ENCODE results near the gene METTL24. TPM values are rescaled to one million over a fixed set of nuclear protein-coding genes. Genes with fewer than 3 reads are reported as not detected.
"Not testable (repeated sequence)": the region's sequence is repeated elsewhere in the genome, so short reads cannot be mapped to it uniquely, and the experiment has no call there.

The METTL24 gene
- total RNA-seq, 6 experiments from 2014 or later: not detected

GRCh38 chr6:110246900-110247546 is 111.1 kb downstream of the METTL24 start:
- no peak for DNase-seq
- Mint-ChIP-seq H3K4me3 (no peak overlapping the region), H3K36me3 (ENCODE audit: low read depth) (no peaks in the 10 kb centered on the region), H3K9me3 (no peaks in the 10 kb centered on the region), H3K27ac (no peak overlapping the region), H3K27me3 (ENCODE audit: insufficient read depth) (peaks cover 5% of the 10 kb centered on the region), H3K4me1 (ENCODE audit: low read depth) (no peaks in the 10 kb centered on the region)
- TF ChIP-seq, protein P1, sequence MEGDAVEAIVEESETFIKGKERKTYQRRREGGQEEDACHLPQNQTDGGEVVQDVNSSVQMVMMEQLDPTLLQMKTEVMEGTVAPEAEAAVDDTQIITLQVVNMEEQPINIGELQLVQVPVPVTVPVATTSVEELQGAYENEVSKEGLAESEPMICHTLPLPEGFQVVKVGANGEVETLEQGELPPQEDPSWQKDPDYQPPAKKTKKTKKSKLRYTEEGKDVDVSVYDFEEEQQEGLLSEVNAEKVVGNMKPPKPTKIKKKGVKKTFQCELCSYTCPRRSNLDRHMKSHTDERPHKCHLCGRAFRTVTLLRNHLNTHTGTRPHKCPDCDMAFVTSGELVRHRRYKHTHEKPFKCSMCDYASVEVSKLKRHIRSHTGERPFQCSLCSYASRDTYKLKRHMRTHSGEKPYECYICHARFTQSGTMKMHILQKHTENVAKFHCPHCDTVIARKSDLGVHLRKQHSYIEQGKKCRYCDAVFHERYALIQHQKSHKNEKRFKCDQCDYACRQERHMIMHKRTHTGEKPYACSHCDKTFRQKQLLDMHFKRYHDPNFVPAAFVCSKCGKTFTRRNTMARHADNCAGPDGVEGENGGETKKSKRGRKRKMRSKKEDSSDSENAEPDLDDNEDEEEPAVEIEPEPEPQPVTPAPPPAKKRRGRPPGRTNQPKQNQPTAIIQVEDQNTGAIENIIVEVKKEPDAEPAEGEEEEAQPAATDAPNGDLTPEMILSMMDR (IDR thresholded peaks at IDR 0.05): no peak

GRCh38 chr6:110246378-110246777 is 111.8 kb downstream of the METTL24 start:
- TF ChIP-seq, protein P1 (IDR thresholded peaks at IDR 0.05): no peak
- Mint-ChIP-seq H3K27ac (no peak overlapping the region), H3K36me3 (ENCODE audit: low read depth) (no peaks in the 10 kb centered on the region), H3K9me3 (no peaks in the 10 kb centered on the region), H3K27me3 (ENCODE audit: insufficient read depth) (peaks cover 2% of the 10 kb centered on the region), H3K4me3 (no peak overlapping the region), H3K4me1 (ENCODE audit: low read depth) (no peaks in the 10 kb centered on the region)
- DNase-seq: no peak

DNA sequence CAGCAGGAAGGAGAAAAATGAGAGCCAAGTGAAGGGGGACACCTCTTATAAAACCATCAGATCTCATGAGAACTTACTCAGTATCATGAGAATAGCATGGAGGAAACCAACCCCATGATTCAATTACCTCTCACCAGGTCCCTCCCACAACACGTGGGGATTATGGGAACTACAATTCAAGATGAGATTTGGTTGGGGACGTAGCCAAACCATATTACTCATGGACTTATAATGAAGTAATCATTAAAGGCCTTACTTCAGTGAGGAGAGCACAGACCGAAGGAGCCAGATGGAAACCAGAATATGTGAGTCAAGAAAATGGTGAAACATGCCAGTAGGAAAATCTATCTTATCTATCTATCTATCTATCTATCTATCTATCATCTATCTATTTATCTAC is 113.5 kb downstream of the METTL24 start:
- H3K4me3 Mint-ChIP-seq; H3K36me3 Mint-ChIP-seq (ENCODE audit: low read depth); H3K27me3 Mint-ChIP-seq (ENCODE audit: insufficient read depth); H3K27ac Mint-ChIP-seq; DNase-seq; H3K4me1 Mint-ChIP-seq (ENCODE audit: low read depth); H3K9me3 Mint-ChIP-seq: not testable (repeated sequence)

DNA sequence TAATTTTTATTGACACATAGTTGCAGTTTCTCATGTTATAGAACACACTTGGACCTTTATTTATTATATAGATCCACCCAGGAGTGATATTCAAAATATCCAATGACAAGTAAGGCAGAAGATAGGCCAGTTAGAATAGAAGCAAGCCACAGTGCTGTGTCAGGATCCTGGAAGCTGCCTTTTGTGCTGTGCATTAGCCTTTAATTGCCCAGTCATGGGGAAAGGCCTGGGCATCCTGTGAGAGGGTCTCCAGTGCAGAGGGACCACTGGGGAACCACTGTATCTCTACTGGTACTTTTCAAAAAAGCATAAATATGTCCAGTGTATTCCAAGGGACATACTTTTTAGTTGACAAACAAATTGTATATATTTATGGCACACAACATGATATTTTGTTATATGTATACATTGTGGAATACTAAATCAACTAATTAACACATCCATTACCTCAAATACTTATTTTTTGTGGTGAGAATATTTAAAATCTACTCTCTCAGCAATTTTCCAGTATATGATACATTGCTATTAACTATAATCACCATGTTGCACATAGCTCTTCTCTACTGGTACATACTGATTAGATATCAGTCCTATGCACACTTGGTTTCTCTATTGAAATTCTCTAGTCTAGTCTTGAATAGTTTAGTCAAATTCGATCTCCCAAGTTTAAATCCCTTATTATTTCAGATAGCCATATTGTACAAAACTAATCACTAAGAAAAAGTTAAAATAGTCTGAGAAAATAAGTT is 118.4 kb downstream of the METTL24 start:
- no peaks in the 10 kb centered on the region for H3K4me1 Mint-ChIP-seq (ENCODE audit: low read depth)
- TF ChIP-seq, protein P1 (IDR thresholded peaks at IDR 0.05): no peak
- H3K27me3 Mint-ChIP-seq (ENCODE audit: insufficient read depth): no peaks in the 10 kb centered on the region
- DNase-seq: no peak
- H3K4me3 Mint-ChIP-seq: no peak overlapping the region
- H3K36me3 Mint-ChIP-seq (ENCODE audit: low read depth): peaks cover 11% of the 10 kb centered on the region; the same call in 1 of the 2 replicates
- no peaks in the 10 kb centered on the region for H3K9me3 Mint-ChIP-seq
- H3K27ac Mint-ChIP-seq: no peak overlapping the region

- DNase-seq; H3K9me3 Mint-ChIP-seq; H3K4me3 Mint-ChIP-seq; H3K27me3 Mint-ChIP-seq (ENCODE audit: insufficient read depth); H3K27ac Mint-ChIP-seq: not testable (repeated sequence)
- H3K4me1 Mint-ChIP-seq (ENCODE audit: low read depth): peaks cover 13% of the 10 kb centered on the region
- peaks cover 17% of the 10 kb centered on the region for H3K36me3 Mint-ChIP-seq (ENCODE audit: low read depth)
Measured at GRCh38 chr6:110236007-110236406, 122.1 kb downstream of the METTL24 start.

DNA sequence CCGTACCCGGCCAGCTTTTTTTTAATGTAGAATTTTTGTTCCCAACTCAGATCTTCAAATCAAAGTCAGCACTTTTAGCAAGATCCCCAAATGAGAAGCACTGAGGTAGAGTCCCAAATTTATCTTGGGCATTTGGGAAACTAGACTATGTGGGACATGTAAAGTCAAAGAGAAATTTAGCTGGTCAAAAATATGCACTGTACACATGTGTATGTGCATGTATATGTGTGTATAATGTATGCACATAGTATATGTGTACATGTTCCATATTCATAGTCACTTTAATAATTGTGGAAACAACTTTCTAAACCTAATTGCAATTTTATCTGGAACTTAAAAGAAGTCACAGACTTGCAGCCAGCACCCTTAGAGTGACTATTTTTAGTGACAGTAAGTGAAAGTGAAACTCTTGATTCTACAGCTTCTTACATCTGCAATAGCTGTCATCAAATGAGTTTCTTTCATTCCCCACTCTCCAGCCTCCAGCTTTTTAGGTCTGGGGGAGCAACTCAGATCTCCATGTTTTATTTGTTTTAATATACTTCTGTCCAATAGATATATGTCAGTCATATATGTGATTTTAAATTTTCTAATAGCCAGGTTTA is 124.3 kb downstream of the METTL24 start:
- Mint-ChIP-seq H3K4me3 (no peak overlapping the region), H3K36me3 (ENCODE audit: low read depth) (peaks cover 17% of the 10 kb centered on the region)

More for the DNA sequence above, 124.3 kb downstream of the METTL24 start:
- no peak for DNase-seq
- H3K27me3 Mint-ChIP-seq (ENCODE audit: insufficient read depth): no peaks in the 10 kb centered on the region
- TF ChIP-seq, protein P1 (IDR thresholded peaks at IDR 0.05): no peak
- H3K9me3 Mint-ChIP-seq: no peaks in the 10 kb centered on the region
- peaks cover 13% of the 10 kb centered on the region for H3K4me1 Mint-ChIP-seq (ENCODE audit: low read depth)
- H3K27ac Mint-ChIP-seq: peak overlapping the region; percentile 23; the same call in 1 of the 2 replicates

Measured in HFFc6 (cell line).